SK-N-SH treated with all-trans-retinoic acid at 6 μM for 48 hours (cell line): ENCODE measurements around the gene ANO6.

Source experiments
- ATAC-seq: fragments of 200-7000 bp; cut with Tn5 transposase; 3 replicates; pipeline ENCODE4 v1.9.1; 2020; ENCODE audit warnings: mild to moderate bottlenecking, moderate library complexity
- ARNTL ChIP-seq: fragments of 450-650 bp; formaldehyde crosslinking; IDR thresholded peaks from 2 replicates; pipeline ENCODE4 v1.5.0; 2020; ENCODE audit warnings: low read depth, mild to moderate bottlenecking, moderate library complexity, borderline replicate concordance
- BACH2 ChIP-seq: fragments of 250-450 bp; sonication (Bioruptor Pico); IDR thresholded peaks from 2 replicates; pipeline ENCODE4 v1.9.0; 2021; ENCODE audit warnings: mild to moderate bottlenecking, borderline replicate concordance
- CSDC2 ChIP-seq: fragments of 250-450 bp; sonication (Bioruptor Pico); IDR thresholded peaks from 2 replicates; pipeline ENCODE4 v1.5.0; 2020; ENCODE audit warnings: mild to moderate bottlenecking, moderate library complexity
- CSRNP3 ChIP-seq: fragments of 250-450 bp; sonication (Bioruptor Pico); IDR thresholded peaks from 2 replicates; pipeline ENCODE4 v1.5.1; 2021; ENCODE audit warnings: mild to moderate bottlenecking, moderate library complexity
- ESRRG ChIP-seq: fragments of 250-450 bp; sonication (Bioruptor Pico); IDR thresholded peaks from 2 replicates; pipeline ENCODE4 v1.6.1; 2021; ENCODE audit warnings: mild to moderate bottlenecking
- GLIS3 ChIP-seq: fragments of 250-450 bp; sonication (Bioruptor Pico); IDR thresholded peaks from 2 replicates; pipeline ENCODE4 v1.5.0; 2020; ENCODE audit warnings: mild to moderate bottlenecking, moderate library complexity
- ISL1 ChIP-seq: fragments of 250-450 bp; sonication (Bioruptor Pico); IDR thresholded peaks from 2 replicates; pipeline ENCODE4 v2.1.2; 2022; ENCODE audit warnings: mild to moderate bottlenecking, moderate library complexity
- PATZ1 ChIP-seq: fragments of 250-450 bp; sonication (Bioruptor Pico); IDR thresholded peaks from 2 replicates; pipeline ENCODE4 v1.8.0; 2020; ENCODE audit warnings: mild to moderate bottlenecking, moderate library complexity, borderline replicate concordance
- POU6F1 ChIP-seq: fragments of 250-450 bp; sonication (Bioruptor Pico); IDR thresholded peaks from 2 replicates; pipeline ENCODE4 v1.8.0; 2021; ENCODE audit warnings: low read depth, mild to moderate bottlenecking, moderate library complexity, borderline replicate concordance
- PPARA ChIP-seq: fragments of 250-450 bp; sonication (Bioruptor Pico); IDR thresholded peaks from 2 replicates; pipeline ENCODE4 v1.5.0; 2020; ENCODE audit warnings: mild to moderate bottlenecking, borderline replicate concordance
- RARB ChIP-seq: fragments of 250-450 bp; sonication (Bioruptor Pico); IDR thresholded peaks from 2 replicates; pipeline ENCODE4 v1.8.0; 2021; ENCODE audit warnings: mild to moderate bottlenecking, moderate library complexity
- SNAI2 ChIP-seq: fragments of 250-450 bp; sonication (Bioruptor Pico); IDR thresholded peaks from 2 replicates; pipeline ENCODE4 v1.5.0; 2020; ENCODE audit warnings: mild to moderate bottlenecking, moderate library complexity
- TCF4 ChIP-seq: fragments of 250-450 bp; sonication (Bioruptor Pico); IDR thresholded peaks from 2 replicates; pipeline ENCODE4 v1.8.0; 2021; ENCODE audit warnings: mild to moderate bottlenecking, moderate library complexity, borderline replicate concordance
- TOX ChIP-seq: fragments of 250-450 bp; sonication (Bioruptor Pico); IDR thresholded peaks from 2 replicates; pipeline ENCODE4 v1.8.0; 2021; ENCODE audit warnings: mild to moderate bottlenecking, moderate library complexity, borderline replicate concordance
- TSHZ2 ChIP-seq: fragments of 250-450 bp; sonication (Bioruptor Pico); IDR thresholded peaks from 2 replicates; pipeline ENCODE4 v1.5.0; 2020; ENCODE audit warnings: mild to moderate bottlenecking, moderate library complexity
- ZC3H10 ChIP-seq: fragments of 250-450 bp; sonication (Bioruptor Pico); IDR thresholded peaks from 2 replicates; pipeline ENCODE4 v1.5.1; 2021; ENCODE audit warnings: mild to moderate bottlenecking, moderate library complexity
- ZFP30 ChIP-seq: fragments of 450-650 bp; formaldehyde crosslinking; IDR thresholded peaks from 2 replicates; pipeline ENCODE4 v1.5.0; 2022; ENCODE audit warnings: mild to moderate bottlenecking, moderate library complexity
- ZNF565 ChIP-seq: fragments of 450-650 bp; formaldehyde crosslinking; conservative IDR thresholded peaks from 2 replicates; pipeline ENCODE4 v1.5.0; 2020; ENCODE audit warnings: low read depth, mild to moderate bottlenecking, moderate library complexity
- ZNF70 ChIP-seq: fragments of 450-650 bp; formaldehyde crosslinking; IDR thresholded peaks from 2 replicates; pipeline ENCODE4 v1.5.0; 2020; ENCODE audit warnings: mild to moderate bottlenecking, moderate library complexity
- ZNF8 ChIP-seq: fragments of 450-650 bp; formaldehyde crosslinking; IDR thresholded peaks from 2 replicates; pipeline ENCODE4 v1.5.0; 2020; ENCODE audit warnings: mild to moderate bottlenecking, moderate library complexity

The ANO6 gene

GRCh38 chr12:45220969-45221368 is 5.1 kb downstream of the ANO6 start:
- ATAC-seq: no peak
- TF ChIP-seq CSRNP3 (CRISPR knock-in tag) (no peak), ZNF8 (CRISPR knock-in tag) (no peak), TOX (CRISPR knock-in tag) (no peak), ZNF565 (CRISPR knock-in tag) (no peak), PPARA (CRISPR knock-in tag) (no peak), CSDC2 (CRISPR knock-in tag) (no peak), SNAI2 (CRISPR knock-in tag) (no peak), ZNF70 (CRISPR knock-in tag) (no peak), PATZ1 (CRISPR knock-in tag) (no peak), RARB (CRISPR knock-in tag) (no peak), TSHZ2 (CRISPR knock-in tag) (no peak)

- TF ChIP-seq ARNTL (CRISPR knock-in tag): no peak
- no peak for TF ChIP-seq ISL1 (CRISPR knock-in tag)
- TF ChIP-seq SNAI2 (CRISPR knock-in tag): no peak
- TF ChIP-seq BACH2 (CRISPR knock-in tag): no peak
- no peak for TF ChIP-seq ZNF8 (CRISPR knock-in tag)
- no peak for TF ChIP-seq ZFP30 (CRISPR knock-in tag)
- no peak for TF ChIP-seq PATZ1 (CRISPR knock-in tag)
- no peak for TF ChIP-seq ZNF565 (CRISPR knock-in tag)
- TF ChIP-seq TOX (CRISPR knock-in tag): no peak
- TF ChIP-seq ZNF70 (CRISPR knock-in tag): no peak
- no peak for TF ChIP-seq POU6F1 (CRISPR knock-in tag)
- no peak for TF ChIP-seq ZC3H10 (CRISPR knock-in tag)
- TF ChIP-seq ESRRG: no peak
- no peak for TF ChIP-seq GLIS3 (CRISPR knock-in tag)
- no peak for TF ChIP-seq RARB (CRISPR knock-in tag)
- no peak for TF ChIP-seq TSHZ2 (CRISPR knock-in tag)
- TF ChIP-seq CSDC2 (CRISPR knock-in tag): no peak
- no peak for TF ChIP-seq TCF4 (CRISPR knock-in tag)
- no peak for ATAC-seq
These were observed 8.0 kb downstream of the ANO6 start for GRCh38 chr12:45223868-45224267.
